Occipital lobe (tissue), 2 donors: ENCODE measurements around the gene TSGA10. TPM values are rescaled to one million over a fixed set of nuclear protein-coding genes. Genes with fewer than 3 reads are reported as not detected.
"Not testable (repeated sequence)": the region's sequence is repeated elsewhere in the genome, so short reads cannot be mapped to it uniquely, and the experiment has no call there.

Source experiments
- DNase-seq: peaks from one replicate; lab custom pipeline; 2025; lab: John Stamatoyannopoulos, UW
- total RNA-seq: library from RNA; depleted of rRNA; stranded (reverse); fragments of >200 nt; gene quantifications from one replicate; pipeline ENCODE4 v1.2.3, GENCODE V29; 2014

The TSGA10 gene
- total RNA-seq, 1 donor from 2014 or later: 21.1 TPM

DNA sequence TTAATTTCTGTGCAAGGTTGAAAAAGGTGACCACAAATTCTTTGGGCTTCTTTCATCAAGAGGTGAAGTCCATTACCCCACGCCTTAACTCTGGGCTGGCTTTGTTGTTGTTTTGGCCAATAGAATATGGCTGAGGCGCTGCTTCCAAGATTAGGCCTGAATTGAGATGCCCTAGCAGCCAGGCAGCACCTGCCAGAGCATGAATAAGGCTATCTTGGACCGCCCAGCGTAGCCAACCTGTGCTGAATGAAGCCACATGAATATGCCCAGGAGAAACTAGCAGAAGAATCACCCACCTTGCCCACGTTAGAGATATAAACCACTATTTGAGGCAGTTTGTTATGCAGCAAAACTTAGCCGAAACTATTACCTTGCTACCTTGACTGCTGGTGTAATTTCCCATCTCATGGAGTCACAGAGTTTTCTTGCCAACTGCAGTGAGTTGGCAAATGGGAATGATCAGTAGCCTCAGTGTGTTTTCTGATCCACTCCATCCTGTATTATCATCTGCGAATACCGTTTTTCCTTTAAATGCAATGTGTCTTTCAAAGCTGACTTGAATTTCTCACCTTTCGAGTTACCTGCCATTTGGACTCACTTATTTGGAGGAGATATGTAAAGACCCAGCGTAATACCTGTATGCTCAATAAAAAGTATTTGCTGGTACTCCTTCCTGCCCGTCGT, 679 bp downstream of the TSGA10 start:
- no peak for DNase-seq

DNA sequence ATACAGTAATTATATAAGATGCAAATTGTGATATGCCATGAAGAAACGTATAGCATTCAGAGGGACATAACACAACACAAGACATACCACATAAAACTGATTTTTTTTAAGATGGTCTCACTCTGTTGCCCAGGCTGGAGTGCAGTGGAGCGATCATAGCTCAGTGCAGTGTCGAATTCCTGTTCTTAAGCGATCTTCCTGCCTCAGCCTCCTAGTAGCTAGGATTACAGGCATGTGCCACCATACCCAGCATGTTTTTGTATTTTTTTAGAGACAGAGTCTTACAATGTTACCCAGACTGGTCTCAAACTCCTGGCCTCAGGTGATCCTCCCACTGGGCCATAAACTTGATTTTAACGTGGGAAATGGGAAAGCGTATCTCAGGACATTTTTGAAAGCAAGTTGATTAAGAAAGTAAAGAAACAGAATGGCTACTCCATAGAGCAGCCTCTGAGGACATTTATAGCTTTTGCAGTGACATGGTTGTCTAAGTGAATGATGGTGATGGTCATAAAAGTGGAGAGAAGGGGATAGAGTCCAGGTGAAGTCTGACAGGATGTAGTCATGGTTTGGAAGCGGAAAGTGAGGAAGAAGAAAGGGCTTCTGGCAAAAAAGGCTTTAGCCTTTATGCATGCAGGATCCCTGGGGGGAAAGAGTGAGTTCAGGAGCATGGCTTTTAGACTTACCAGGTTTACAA, 2.4 kb downstream of the TSGA10 start:
- no peak for DNase-seq

- no peak for DNase-seq
Measured at GRCh38 chr2:99150706-99151105, 4.0 kb downstream of the TSGA10 start.

DNA sequence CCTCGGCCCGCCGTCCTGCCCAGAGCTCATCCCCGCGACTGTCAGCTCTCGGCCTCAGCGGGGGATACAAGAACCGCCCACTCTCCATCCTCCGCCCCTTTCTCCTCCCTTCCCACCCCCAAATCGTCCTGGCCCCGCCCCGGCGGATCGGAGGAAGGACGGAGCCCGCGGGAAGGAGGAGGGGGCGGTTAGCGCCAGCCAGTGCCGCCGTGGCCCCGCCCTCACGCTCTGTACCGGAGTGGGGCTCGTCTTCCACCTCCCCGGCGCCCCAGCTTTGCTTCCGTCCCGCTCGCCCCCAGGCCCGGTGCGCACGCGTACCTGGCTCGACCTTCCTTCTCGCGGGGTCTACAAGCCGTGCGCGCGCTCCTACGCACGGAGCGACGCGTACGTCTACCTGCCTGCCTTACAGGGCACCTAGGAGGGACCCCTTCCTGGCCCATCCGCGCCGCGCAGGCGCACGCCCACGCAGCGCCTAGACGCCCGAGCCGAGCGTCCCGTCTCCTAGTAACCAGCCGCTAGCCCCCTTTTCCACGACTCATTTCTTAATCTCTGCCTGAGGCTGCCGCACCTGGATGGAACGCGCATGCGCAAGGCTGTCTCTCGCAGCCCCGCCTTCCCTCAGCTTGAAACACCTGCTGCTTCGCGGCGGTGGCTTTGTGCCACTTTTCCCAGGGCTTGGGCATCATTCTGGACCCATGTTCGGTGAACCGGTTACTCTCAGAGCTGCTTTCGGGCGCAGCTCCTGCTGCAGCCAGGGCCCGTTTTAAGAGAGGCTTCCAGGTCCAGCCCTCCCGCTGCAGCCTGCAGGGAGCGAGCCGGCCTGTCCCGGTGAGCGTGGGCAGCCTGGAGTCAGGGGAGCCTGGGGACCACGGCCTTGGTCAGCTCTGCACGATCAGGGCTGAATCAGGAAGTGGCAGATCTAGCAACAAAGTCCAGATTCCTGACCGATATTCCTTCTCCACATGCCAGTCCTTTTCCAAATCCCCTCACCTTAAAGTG, 13.3 kb downstream of the TSGA10 start, which contains the start of gene C2orf15:
Gene C2orf15, plus strand, starts transcription at position 598 of the 999 bp plus-strand sequence. CDS start 8,852 bp downstream, outside the sequence.
- DNase-seq: peak; percentile 94

- DNase-seq: no peak
Measured at GRCh38 chr2:99140860-99141109, 14.0 kb downstream of the TSGA10 start.

DNA sequence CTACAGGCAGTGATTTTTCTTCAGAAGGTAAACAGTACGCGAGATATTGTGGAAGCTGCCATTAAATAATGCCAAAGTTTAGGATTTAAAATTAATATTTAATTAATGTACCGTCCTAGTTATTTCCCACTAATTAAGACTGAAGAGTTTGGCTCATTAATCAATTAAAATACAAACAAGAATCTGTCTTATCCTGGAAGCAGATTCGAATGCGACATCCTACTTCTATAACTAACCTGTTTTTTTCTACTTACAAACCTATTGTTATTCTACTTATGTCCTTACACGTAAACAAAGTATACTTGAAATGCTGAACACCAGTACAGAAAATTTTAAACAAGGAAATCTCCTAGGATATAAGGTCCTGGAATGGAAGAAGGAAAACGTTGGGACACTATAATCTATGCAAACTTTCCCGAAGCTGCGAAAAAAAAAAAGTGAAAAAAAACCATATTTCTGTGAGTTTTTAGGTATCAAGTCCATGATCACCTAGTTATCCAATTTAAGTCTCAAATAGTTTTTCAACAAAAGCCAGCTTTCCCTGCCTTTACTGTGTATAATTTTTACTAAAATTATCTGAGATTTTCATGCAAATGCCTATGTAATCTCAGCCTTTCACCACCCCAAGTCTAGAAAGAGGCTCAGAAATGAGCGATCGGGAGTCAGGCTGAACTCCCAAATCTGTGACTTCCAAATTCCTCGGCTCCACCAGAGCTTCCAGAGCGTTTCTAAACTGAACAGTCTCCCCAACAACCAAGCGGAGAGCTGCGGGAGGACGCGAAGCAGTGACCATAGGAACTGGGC, 14.5 kb downstream of the TSGA10 start:
- no peak for DNase-seq

- DNase-seq: no peak
Measured at GRCh38 chr2:99139003-99139402, 15.7 kb downstream of the TSGA10 start.

GRCh38 chr2:99135044-99135556, 19.6 kb downstream of the TSGA10 start:
- DNase-seq: not testable (repeated sequence)

DNA sequence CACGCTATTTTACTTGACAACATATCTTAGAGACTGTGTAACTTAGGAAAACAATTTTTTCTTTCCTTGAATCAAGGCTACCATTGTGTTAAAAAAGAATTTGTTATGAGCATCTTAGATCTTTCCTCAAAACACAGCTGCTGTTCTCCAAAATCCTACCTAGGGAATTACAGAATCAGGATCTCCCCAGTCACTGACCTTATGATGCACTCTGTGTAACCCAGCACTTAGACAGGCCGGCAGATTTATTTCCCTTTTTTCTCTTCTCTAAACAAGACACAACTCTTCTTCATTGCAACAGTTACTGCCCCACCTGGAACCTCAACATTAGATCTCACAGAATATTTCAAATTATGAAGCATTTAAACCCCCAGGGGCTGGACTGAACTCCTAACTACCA, 26.8 kb downstream of the TSGA10 start:
- DNase-seq: no peak

GRCh38 chr2:99112617-99113016, 42.1 kb downstream of the TSGA10 start:
- no peak for DNase-seq

DNA sequence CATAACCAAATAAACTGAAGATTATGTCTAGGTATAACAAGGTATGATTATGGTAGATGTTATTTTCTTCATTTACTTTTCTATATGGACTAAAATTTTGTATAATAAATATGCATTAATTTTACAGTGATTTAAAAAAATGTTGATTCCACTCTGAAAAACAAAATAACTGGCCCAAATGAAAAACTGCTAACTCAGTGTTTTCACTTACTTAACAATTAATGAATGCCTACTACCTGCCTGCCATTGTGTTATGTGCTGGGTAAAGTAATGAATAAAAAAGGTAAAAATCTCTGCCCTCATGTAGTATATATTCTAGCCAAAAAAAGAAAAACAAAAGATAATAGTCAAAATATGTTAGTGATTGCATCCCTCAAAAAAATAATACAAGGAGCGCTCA, 42.8 kb downstream of the TSGA10 start:
- no peak for DNase-seq

DNA sequence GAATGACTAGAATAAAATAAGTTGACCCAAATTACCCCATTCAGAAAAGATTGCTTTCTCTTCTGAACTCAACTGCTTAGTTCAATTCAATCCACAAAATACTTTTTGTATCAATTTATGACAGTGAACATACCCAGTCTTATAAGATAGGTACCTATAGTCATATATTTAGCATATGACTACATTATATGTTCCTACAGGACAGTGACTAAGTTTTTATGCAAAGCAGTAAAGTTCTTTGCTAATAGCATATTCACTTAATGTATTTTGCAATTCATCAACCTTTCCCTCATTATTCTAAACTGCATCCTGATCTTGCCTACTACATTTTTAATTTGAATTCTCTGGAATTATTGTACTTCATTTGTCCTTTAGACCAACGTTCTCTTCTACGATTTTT, 43.5 kb downstream of the TSGA10 start:
- DNase-seq: no peak

DNA sequence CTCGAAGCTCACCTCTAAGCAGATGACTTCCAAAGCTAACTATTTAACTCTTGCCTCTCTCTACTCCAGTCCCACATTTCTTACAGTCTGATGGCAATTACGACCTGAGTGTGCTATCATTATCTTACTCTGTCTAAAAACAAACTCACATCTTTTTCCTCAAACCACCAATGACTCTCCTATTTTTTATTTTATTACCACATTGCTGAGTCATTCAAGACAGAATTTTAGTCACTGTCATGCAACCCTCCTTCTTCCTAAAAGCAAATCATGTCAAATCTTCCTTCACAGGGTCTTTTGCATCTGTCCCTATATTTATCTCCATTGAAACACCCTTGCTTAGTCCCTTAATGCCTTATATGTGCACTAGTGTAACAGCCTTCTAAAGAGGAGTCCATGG, 47.8 kb downstream of the TSGA10 start:
- no peak for DNase-seq

DNA sequence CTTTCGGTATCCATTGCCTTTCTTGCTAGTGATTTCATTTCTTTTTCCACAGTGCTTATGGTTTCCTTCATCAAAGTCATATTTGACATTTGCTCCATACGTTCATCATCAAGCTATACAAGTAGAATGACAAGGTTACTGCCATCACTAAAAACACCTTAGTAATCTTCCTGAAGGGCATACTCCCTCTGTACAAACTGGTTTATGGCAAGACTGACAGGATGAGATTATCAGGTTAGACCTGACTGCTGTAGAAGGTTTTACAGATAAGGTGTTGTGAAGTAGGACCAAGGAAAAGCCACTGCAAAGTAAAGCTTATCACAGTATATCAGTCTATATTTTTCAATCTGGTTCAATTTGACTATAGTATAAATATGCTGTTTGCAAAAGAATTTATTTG, 50.7 kb downstream of the TSGA10 start:
- DNase-seq: no peak

GRCh38 chr2:99101697-99102096, 53.0 kb downstream of the TSGA10 start:
- DNase-seq: no peak

- DNase-seq: no peak
Measured at GRCh38 chr2:99096728-99097127, 58.0 kb downstream of the TSGA10 start.

DNA sequence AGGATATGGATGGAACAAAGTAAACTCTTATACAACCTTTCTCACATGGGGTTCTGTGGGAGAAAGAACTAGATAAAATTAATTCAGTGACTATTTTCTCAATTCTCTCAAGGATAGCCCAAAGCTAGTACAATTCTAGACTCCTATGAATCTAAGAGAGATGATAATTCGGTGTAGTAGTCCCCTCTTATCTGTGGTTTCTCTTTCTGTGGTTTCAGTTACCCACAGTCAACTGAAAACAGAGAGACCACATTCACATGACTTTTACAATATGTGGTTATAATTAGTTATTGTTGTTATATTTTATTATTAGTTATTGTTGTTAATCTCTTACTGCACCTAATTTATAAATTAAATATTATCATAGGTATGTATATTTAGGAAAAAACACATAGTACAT, 66.7 kb downstream of the TSGA10 start:
- no peak for DNase-seq

GRCh38 chr2:99086385-99086784, 68.4 kb downstream of the TSGA10 start:
- DNase-seq: no peak

GRCh38 chr2:99085421-99085820, 69.3 kb downstream of the TSGA10 start:
- DNase-seq: no peak

GRCh38 chr2:99084256-99084655, 70.5 kb downstream of the TSGA10 start:
- no peak for DNase-seq

DNA sequence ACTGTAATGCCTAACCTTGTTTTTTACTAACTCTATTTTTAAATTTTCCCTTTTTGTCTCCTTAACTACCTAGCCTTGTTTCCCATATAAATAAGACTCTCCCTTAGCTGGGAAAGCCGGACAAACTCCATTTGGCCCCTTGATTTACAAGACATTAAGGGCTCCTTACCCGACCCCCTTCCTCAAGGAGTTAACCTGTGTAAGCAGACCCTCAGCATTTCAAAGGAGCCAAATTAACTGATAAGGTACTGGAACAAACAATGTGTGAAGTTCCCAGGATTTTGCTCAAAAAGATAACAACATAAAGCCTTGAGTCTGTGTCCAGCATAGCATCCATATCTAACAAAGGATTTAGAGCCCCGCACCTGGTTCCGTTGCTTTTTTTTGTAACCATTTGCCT, 72.9 kb downstream of the TSGA10 start:
- DNase-seq: no peak
